OCI-LY3 (cell line): ENCODE data around the gene ARID1B.

ENCODE experiments used
- CTCF ChIP-seq: fragments of 200-600, 300-600 bp; sonication (generic); IDR thresholded peaks from 2 replicates; pipeline ENCODE4 v1.5.1; 2014; ENCODE audit warnings: antibody characterized with exemption, low read length, low read depth
- EZH2phosphoT487 ChIP-seq: fragments of 200-600 bp; shearing (Covaris generic); IDR thresholded peaks from 2 replicates; pipeline ENCODE4 v1.6.1; 2018; ENCODE audit warnings: antibody characterized with exemption, mixed run types, low read depth

- TF ChIP-seq CTCF (peak; percentile 47; the same call in 1 of the 2 replicates), EZH2phosphoT487 (no peak)
Observed at GRCh38 chr6:157045831-157046454, 268.8 kb downstream of the ARID1B start.
